Heart right ventricle (tissue), 16 donors: ENCODE results near the gene RPL37. TPM values are rescaled to one million over a fixed set of nuclear protein-coding genes. Genes with fewer than 3 reads are reported as not detected.

ENCODE experiments used
- ATAC-seq, 8 donors: fragments of 200-7000 bp; cut with Tn5 transposase; one replicate each; pipeline ENCODE4 v1.9.1; 2020; ENCODE audit warnings: mild to moderate bottlenecking in 8 of 8, moderate library complexity in 8 of 8, moderate number of reproducible peaks in 1 of 8
- DNase-seq, 2 donors: peaks; one replicate each; pipeline ENCODE4 v3.0.0-alpha.2; 2020
- H3K27ac ChIP-seq, 10 donors: fragments of 200-600 bp; sonication (generic) in 2 of 10; one replicate each; pipeline versions ENCODE4 v1.5.0 to v1.8.0; 2020 to 2022; ENCODE audit warnings: mild to moderate bottlenecking in 3 of 10
- H3K27me3 ChIP-seq, 7 donors: fragments of 200-600 bp; one replicate each; pipeline ENCODE4 v1.8.0; 2021 to 2022; ENCODE audit warnings: mild to moderate bottlenecking in 2 of 7
- H3K36me3 ChIP-seq, 9 donors: fragments of 200-600 bp; sonication (generic) in 1 of 9; one replicate each; pipeline versions ENCODE4 v1.5.0 to v1.8.0; 2020 to 2022; ENCODE audit warnings: mild to moderate bottlenecking in 2 of 9
- H3K4me1 ChIP-seq, 9 donors: fragments of 200-600 bp; sonication (generic) in 1 of 9; one replicate each; pipeline versions ENCODE4 v1.5.0 to v1.8.0; 2020 to 2022; ENCODE audit warnings: mild to moderate bottlenecking in 4 of 9
- H3K4me3 ChIP-seq, 10 donors: fragments of 200-600 bp; sonication (generic) in 2 of 10; one replicate each; pipeline versions ENCODE4 v1.5.0 to v1.8.0; 2020 to 2022; ENCODE audit warnings: mild to moderate bottlenecking in 7 of 10, moderate library complexity in 2 of 10
- H3K9me3 ChIP-seq, 11 donors: fragments of 200-600 bp in 10 of 11; sonication (generic) in 2 of 11; one replicate each; pipeline versions ENCODE4 v1.5.0 to v1.8.0; 2013 to 2022; ENCODE audit warnings: mild to moderate bottlenecking in 2 of 11, control low read depth in 1 of 11, moderate library complexity in 1 of 11
- WGBS, 2 donors: extraction: QIAGEN DNeasy Blood & Tissue Kit; methylation state at CpG; one replicate each; pipeline ENCODE4 v1.1.7; 2013; ENCODE audit warnings: inconsistent platforms in 1 of 2; 5-methylcytosine and 5-hydroxymethylcytosine counted together
- intact Hi-C, 10 donors: fragments of 100-400 bp; cut with DNase I; formaldehyde crosslinking; loops; one replicate each; pipeline versions ENCODE4 v1.11.1 to v1.14.2; 2022
- polyA plus RNA-seq, 2 donors: library from polyadenylated mRNA; stranded (reverse); fragments of 200-250 nt; gene quantifications; one replicate each; pipeline ENCODE4 v1.2.3, GENCODE V29; 2013
- total RNA-seq, 10 donors: library from RNA; stranded (reverse); fragmentation: NEBNext Ultra II Directional in 3 of 10; extraction: Animal tissue kit (Norgen Biotek cat#: 25700) in 3 of 10; gene quantifications; one replicate each; pipeline versions ENCODE4 v1.2.1 to v1.2.4, GENCODE V29; 2021 to 2023
- TF ChIP-seq, protein P1 (sequence below), 9 donors: fragments of 200-600 bp; sonication (generic) in 2 of 9; IDR thresholded peaks; one replicate each; pipeline versions ENCODE4 v1.5.0 to v1.8.0; 2021 to 2022; ENCODE audit warnings: antibody characterized with exemption in 9 of 9, mild to moderate bottlenecking in 5 of 9, moderate library complexity in 1 of 9
- donor health status: Arrhythmogenic right ventricular cardiomyopathy.
- donor health status: ischemic (EF 13 %, LVEDD 7.1; RV severe dilation, severe dysfunction).
- donor health status: healthy with polysubstance abuse.
- donor health status: DM: no; HTN: yes; CAD: no.
- donor health status: DM: no; HTN: no; CAD: no.
- donor health status: ischemic (EF 25% LVEDD 6.9; RV normal size, moderate dysfunction).
- donor health status: ischemic (EF 25% LVEDD 5.7; RV mildly dilated, moderate dysfunction).
- donor health status: healthy.
- donor health status: DM: yes; HTN: yes; CAD: no.
- donor health status: Ischemic cardiomyopathy.
- donor health status: ischemic (EF 35%, LVEDD 5.7; RV mildly dilated, moderate dysfunction).
- donor health status: nonischemic (EF 11% LVEDD 7.7; RV severe dilation, severe dysfunction).
- donor health status: DM: yes; HTN: yes; CAD: no.
- donor health status: PGD.
- donor health status: ischemic (EF 29% LVEDD 5.4; RV normal size, mild dysfunction).
- donor health status: nonischemic (EF 23%, LVEDD 6.1; RV moderate dilation, normal function).

Gene RPL37
- total and polyA plus RNA-seq, 12 donors = 530 to 1,864 (median 597) TPM

DNA sequence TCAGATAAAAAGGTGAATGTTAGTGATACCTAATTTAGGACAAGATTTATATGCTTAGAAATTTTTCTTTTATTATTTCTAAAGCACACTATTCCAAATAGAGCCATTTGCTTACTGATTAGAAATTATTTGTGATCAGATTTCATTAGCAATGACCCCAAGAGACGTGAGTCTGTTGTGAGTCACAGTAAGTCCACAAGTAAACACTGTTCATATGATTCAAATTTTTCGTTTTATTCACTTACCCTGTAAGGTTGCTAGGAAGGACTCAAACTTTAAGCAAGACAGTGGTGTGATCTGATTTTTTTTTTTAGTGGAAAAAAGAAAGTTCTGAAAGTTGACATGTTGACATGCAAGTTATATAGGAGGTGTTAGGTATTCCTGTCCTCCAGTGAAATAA is 7.3 kb upstream of the RPL37 start:
- TF ChIP-seq, protein P1, sequence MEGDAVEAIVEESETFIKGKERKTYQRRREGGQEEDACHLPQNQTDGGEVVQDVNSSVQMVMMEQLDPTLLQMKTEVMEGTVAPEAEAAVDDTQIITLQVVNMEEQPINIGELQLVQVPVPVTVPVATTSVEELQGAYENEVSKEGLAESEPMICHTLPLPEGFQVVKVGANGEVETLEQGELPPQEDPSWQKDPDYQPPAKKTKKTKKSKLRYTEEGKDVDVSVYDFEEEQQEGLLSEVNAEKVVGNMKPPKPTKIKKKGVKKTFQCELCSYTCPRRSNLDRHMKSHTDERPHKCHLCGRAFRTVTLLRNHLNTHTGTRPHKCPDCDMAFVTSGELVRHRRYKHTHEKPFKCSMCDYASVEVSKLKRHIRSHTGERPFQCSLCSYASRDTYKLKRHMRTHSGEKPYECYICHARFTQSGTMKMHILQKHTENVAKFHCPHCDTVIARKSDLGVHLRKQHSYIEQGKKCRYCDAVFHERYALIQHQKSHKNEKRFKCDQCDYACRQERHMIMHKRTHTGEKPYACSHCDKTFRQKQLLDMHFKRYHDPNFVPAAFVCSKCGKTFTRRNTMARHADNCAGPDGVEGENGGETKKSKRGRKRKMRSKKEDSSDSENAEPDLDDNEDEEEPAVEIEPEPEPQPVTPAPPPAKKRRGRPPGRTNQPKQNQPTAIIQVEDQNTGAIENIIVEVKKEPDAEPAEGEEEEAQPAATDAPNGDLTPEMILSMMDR (IDR thresholded peaks at IDR 0.05) = no peak
- peaks cover 0 to 22% (median 0%) of the 10 kb centered on the region in 9 donors for H3K36me3 ChIP-seq
- H3K4me3 ChIP-seq = peak overlapping the region; percentile 31 to 58 (median 51)
- 53 to 58% methylated on average over 2 of the region's 2 CpGs for WGBS, 2 donors
- DNase-seq = no peak
- H3K4me1 ChIP-seq = peaks cover 0 to 26% (median 17%) of the 10 kb centered on the region in 9 donors
- H3K9me3 ChIP-seq = no peaks in the 10 kb centered on the region
- intact Hi-C loops = loop anchor here in 2 of 10 donors (5.0 kb wide), 1 partner anchor 35 kb away; no protein-coding TSS in a partner anchor
- peak overlapping the region in 7 of 10 donors; percentile 71 to 93 (median 82) for H3K27ac ChIP-seq
- H3K27me3 ChIP-seq = no peaks in the 10 kb centered on the region
- peak in 3 of 8 donors; percentile 21 to 53 (median 28) for ATAC-seq

GRCh38 chr5:40841068-40841805 is 6.2 kb upstream of the RPL37 start, which contains the start of gene CARD6:
Gene CARD6, plus strand, starts transcription at chr5:40841367. Its CDS starts 16 bp downstream, at chr5:40841383.
- intact Hi-C loops = loop anchor here in 2 of 10 donors (5.0 kb wide), 1 partner anchor 36 kb away; no protein-coding TSS in a partner anchor
- TF ChIP-seq, protein P1 (IDR thresholded peaks at IDR 0.05) = peak in 3 of 9 donors; percentile 18 to 26 (median 24)

DNA sequence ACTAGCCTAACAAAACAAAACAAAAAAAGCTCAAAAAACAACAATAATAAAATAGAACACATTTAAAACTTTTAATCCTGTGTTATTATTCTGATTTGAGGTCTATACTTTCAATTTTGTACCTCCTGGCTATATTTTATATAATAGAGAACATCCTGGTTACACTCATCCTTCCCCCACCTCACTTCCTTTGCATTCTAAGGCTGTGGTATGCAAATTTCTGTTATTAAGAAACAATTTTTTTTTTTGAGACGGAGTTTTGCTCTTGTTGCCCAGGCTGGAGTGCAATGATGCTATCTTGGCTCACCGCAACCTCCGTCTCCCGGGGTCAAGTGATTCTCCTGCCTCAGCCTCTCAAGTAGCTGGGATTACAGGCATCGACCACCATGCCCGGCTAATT is 3.1 kb upstream of the RPL37 start:
- no peak overlapping the region for H3K4me3 ChIP-seq
- peaks cover 2 to 41% (median 32%) of the 10 kb centered on the region in 9 donors for H3K4me1 ChIP-seq
- DNase-seq (no peak), ATAC-seq (no peak)
- H3K27ac ChIP-seq = no peak overlapping the region
- H3K36me3 ChIP-seq = peaks cover 0 to 13% (median 0%) of the 10 kb centered on the region in 9 donors
- intact Hi-C loops = loop anchor here in 3 of 10 donors (5.0 to 10.0 kb wide), 2 partner anchors 81 to 83 kb away; partner anchors contain the start of gene TTC33 (in 3 of the 3)
- TF ChIP-seq, protein P1 (IDR thresholded peaks at IDR 0.05) = no peak
- no peaks in the 10 kb centered on the region for H3K27me3 ChIP-seq
- no peaks in the 10 kb centered on the region for H3K9me3 ChIP-seq
- 95 to 97% methylated on average over 6 of the region's 6 CpGs for WGBS, 2 donors

More at GRCh38 chr5:40841068-40841805, 6.2 kb upstream of the RPL37 start, which contains the start of gene CARD6:
- DNase-seq (no peak), ATAC-seq (peak; percentile 52 to 73 (median 64))
- H3K36me3 ChIP-seq = peaks cover 0 to 22% (median 0%) of the 10 kb centered on the region in 9 donors
- H3K4me3 ChIP-seq = peak within 1 kb of the TSS; percentile 31 to 58 (median 51)
- peaks cover 0 to 26% (median 21%) of the 10 kb centered on the region in 9 donors for H3K4me1 ChIP-seq
- 22 to 30% methylated on average over 9 of the region's 9 CpGs for WGBS, 2 donors
- peak within 1 kb of the TSS; percentile 57 to 93 (median 78) for H3K27ac ChIP-seq
- no peaks in the 10 kb centered on the region for H3K27me3 ChIP-seq
- H3K9me3 ChIP-seq = no peaks in the 10 kb centered on the region

DNA sequence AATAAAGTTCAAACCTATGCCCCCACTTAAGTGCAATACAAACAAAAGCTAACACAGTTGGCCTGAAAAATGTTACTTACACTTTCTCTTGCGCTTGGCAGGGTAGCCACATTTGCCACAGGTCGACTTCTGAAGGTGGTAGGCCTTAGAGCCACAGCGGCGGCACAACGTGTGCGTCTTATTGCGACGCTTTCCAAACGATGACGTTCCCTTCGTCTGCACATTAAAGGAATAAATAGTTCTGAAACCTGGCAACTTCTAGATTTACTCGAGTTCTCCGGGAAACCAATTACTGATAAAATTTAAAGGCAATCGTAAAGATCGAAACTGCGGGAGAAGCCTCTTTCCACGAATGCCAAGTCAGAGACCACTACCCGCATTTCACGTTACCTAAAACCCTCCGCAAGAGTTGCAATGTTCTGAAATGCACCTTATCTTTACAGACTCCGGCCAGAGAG is 602 bp downstream of the RPL37 start:
- Histone ChIP-seq H3K4me1 (peaks cover 2 to 38% (median 24%) of the 10 kb centered on the region in 9 donors), H3K27me3 (no peaks in the 10 kb centered on the region), H3K27ac (peak overlapping the region; percentile 93 to 99 (median 96)), H3K4me3 (peak overlapping the region; percentile 24 to 88 (median 74)), H3K36me3 (peaks cover 0 to 50% (median 24%) of the 10 kb centered on the region in 9 donors), H3K9me3 (no peaks in the 10 kb centered on the region)
- DNase-seq (no peak), ATAC-seq (no peak)
- 1% methylated on average over 21 of the region's 21 CpGs for WGBS, 2 donors
- intact Hi-C loops = loop anchor here in 7 of 10 donors (2.0 to 10.0 kb wide), 4 partner anchors 38 to 80 kb away; partner anchors contain the start of gene TTC33 (in 7 of the 7)
- TF ChIP-seq, protein P1 (IDR thresholded peaks at IDR 0.05) = no peak
